HepG2 (cell line): Measurements from ENCODE around the gene ATRIP. TPM values are rescaled to one million over a fixed set of nuclear protein-coding genes. Genes with fewer than 3 reads are reported as not detected.

Experiments used
- AGO1 ChIP-seq: fragments of 200-400 bp; formaldehyde crosslinking; IDR thresholded peaks from 2 replicates; pipeline ENCODE4 v1.6.1; 2017; ENCODE audit warnings: mild to moderate bottlenecking, low read depth, low read length, moderate library complexity; ENCODE audit not compliant: poor library complexity, severe bottlenecking
- ARNT2 ChIP-seq: sonication (generic); formaldehyde crosslinking; IDR thresholded peaks from 2 replicates; pipeline ENCODE4 v1.8.0; 2022; ENCODE audit warnings: mild to moderate bottlenecking, low read depth, missing genetic modification reagents, moderate library complexity
- GLI4 ChIP-seq: sonication (generic); formaldehyde crosslinking; IDR thresholded peaks from 2 replicates; pipeline ENCODE4 v1.5.1; 2020; ENCODE audit warnings: missing genetic modification reagents, mild to moderate bottlenecking, moderate library complexity, borderline replicate concordance
- HNRNPK ChIP-seq: fragments of 200-400 bp; formaldehyde crosslinking; IDR thresholded peaks from 2 replicates; pipeline ENCODE4 v1.6.1; 2018; ENCODE audit warnings: low read length, low read depth, moderate library complexity, mild to moderate bottlenecking; ENCODE audit not compliant: poor library complexity, severe bottlenecking
- NFYB ChIP-seq: sonication (generic); formaldehyde crosslinking; IDR thresholded peaks from 2 replicates; pipeline ENCODE4 v1.4.0; 2020; ENCODE audit warnings: missing genetic modification reagents
- RBFOX2 ChIP-seq: fragments of 200-400 bp; formaldehyde crosslinking; IDR thresholded peaks from 2 replicates; pipeline ENCODE4 v1.6.1; 2017; ENCODE audit warnings: low read depth, mild to moderate bottlenecking, low read length
- REXO4 ChIP-seq: sonication (generic); formaldehyde crosslinking; IDR thresholded peaks from 2 replicates; pipeline ENCODE4 v1.8.0; 2022; ENCODE audit warnings: missing genetic modification reagents, mild to moderate bottlenecking, borderline replicate concordance
- SAP130 ChIP-seq: IDR thresholded peaks from 2 replicates; pipeline ENCODE4 v1.6.1; 2016; ENCODE audit warnings: low read depth
- ZFP91 ChIP-seq: sonication (generic); formaldehyde crosslinking; IDR thresholded peaks from 2 replicates; pipeline ENCODE4 v1.9.0; 2022; ENCODE audit warnings: missing genetic modification reagents, mild to moderate bottlenecking, borderline replicate concordance
- polyA plus RNA-seq, 8 experiments: library from polyadenylated mRNA; depleted of rRNA in 3 of 8; stranded (reverse) in 7 of 8; unstranded in 1 of 8; fragments of >200 nt; fragmentation: Illumina TruSeq in 4 of 8; extraction: Trizol in 4 of 8; gene quantifications; 2 replicates each; pipeline versions ENCODE4 v1.2.1 to v1.2.3, GENCODE V29; 2011 to 2016; ENCODE audit warnings: low read depth in 4 of 8, missing spikeins in 1 of 8, mixed read lengths in 1 of 8; ENCODE audit not compliant: insufficient read depth in 1 of 8
- total RNA-seq, 5 experiments: library from RNA; depleted of rRNA; stranded (reverse); fragments of >200 nt; fragmentation: Illumina TruSeq; extraction: Trizol; gene quantifications; 2 replicates each; pipeline ENCODE4 v1.2.3, GENCODE V29; 2016; ENCODE audit warnings: low read depth in 1 of 5
- TF ChIP-seq, protein P1 (sequence below): sonication (generic); formaldehyde crosslinking; IDR thresholded peaks from 2 replicates; pipeline ENCODE4 v1.8.1; 2023; ENCODE audit warnings: mild to moderate bottlenecking, moderate library complexity, missing genetic modification reagents

ATRIP gene
- total and polyA plus RNA-seq, 2 of the 13 experiments (the other 11 are each of a cell fraction or from before 2014, with no cell fraction given) = 5.1 to 12.5 TPM

DNA sequence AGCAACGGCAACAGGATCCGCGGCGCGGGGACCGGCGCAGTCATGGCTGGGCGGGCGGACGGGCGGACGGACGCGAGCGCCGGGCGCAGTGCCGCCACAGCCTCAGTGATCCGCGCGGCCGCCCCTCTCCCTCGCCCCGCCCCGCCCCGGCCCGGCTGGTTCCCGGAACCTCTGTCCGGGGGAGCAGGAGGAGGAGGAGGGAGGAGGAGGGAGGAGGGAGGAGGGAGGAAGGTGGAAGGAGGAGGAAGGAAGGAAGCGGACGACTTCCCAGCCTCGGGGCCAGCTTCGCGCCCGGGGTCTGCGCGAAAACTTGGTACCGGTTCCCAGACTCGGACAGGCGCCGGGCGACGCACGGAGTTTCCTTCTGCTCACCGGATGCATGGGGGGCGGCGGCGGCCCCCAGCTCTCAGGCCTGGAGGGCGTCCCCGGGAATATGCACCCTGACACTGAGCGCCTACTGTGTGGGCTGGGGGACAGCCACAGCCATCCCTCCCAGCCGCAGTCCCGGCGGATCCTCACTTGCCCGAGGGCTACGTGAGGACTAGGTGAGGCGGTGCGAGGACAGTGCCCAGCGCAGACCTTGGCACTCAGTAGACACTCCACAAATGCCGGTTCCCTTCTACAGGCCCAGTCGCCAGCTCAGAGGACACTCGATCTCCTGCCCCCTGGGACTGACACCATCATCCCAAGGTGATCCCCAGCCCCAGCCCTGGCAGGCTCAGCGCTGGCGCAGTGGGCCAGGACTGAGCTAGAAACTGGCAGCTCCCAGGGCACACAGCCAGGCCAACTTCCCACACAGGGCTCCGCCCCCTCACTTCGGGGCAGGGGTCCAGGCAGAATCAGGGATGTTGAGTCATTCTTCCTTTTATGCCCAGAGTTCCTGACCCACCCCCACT is 57.8 kb downstream of the ATRIP start, which contains the start of gene SHISA5 (continued):
- TF ChIP-seq RBFOX2 (peak; percentile 39; the same call in 1 of the 2 replicates), SAP130 (CRISPR knock-in tag) (no peak), AGO1 (peak; percentile 36), REXO4 (CRISPR knock-in tag) (no peak), NFYB (CRISPR knock-in tag) (no peak), ZFP91 (peak; percentile 51; the same call in 1 of the 2 replicates), HNRNPK (peak; percentile 72), ARNT2 (CRISPR knock-in tag) (peak; percentile 46; the same call in 1 of the 2 replicates), GLI4 (CRISPR knock-in tag) (no peak)
- TF ChIP-seq, protein P1, sequence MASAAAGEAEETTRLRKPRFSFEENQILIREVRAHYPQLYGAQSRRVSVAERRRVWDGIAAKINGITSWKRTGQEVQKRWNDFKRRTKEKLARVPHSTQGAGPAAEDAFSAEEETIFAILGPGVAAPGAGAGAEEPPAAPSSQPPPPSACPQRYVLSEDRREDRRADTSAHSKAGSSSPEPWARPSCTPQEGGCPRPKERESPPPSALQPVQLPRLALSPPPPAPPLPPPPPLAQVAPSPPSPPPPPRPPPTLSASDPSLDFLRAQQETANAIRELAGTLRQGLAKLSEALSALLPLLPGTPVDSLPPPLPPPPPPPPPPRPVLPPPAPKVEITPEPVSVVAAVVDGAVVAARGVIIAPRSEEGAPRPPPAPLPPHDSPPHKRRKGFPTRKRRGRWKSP = peak; percentile 38; the same call in 1 of the 2 replicates
